Lower leg skin (tissue), 4 donors: ENCODE data around the gene PTCD2. TPM values are rescaled to one million over a fixed set of nuclear protein-coding genes. Genes with fewer than 3 reads are reported as not detected.
"Not testable (repeated sequence)": the region's sequence is repeated elsewhere in the genome, so short reads cannot be mapped to it uniquely, and the experiment has no call there.

Experiments
- DNase-seq, 2 donors: peaks; one replicate each; pipeline ENCODE4 v3.0.0-alpha.2; 2019; ENCODE audit warnings: low spot score in 2 of 2
- H3K4me3 ChIP-seq: fragments of 200-600 bp; sonication (generic); 2 replicates; pipeline ENCODE4 v1.5.1; 2017; ENCODE audit warnings: mild to moderate bottlenecking, low read depth; ENCODE audit not compliant: poor library complexity, severe bottlenecking
- CTCF ChIP-seq, 3 donors: fragments of 450-650 bp; IDR thresholded peaks; one replicate each; pipeline ENCODE4 v1.5.1; 2016; ENCODE audit warnings: antibody characterized with exemption in 3 of 3, mild to moderate bottlenecking in 3 of 3, moderate library complexity in 2 of 3
- POLR2A ChIP-seq, 2 donors: fragments of 450-650 bp; IDR thresholded peaks; one replicate each; pipeline ENCODE4 v1.6.1; 2016 to 2017; ENCODE audit warnings: antibody characterized with exemption in 2 of 2, mild to moderate bottlenecking in 1 of 2, moderate library complexity in 1 of 2
- WGBS, 2 donors: methylation state at CpG; one replicate each; pipeline ENCODE4 v1.1.5; 2018; 5-methylcytosine and 5-hydroxymethylcytosine counted together
- intact Hi-C: fragments of 100-400 bp; cut with DNase I; formaldehyde crosslinking; loops from one replicate; pipeline ENCODE4 v1.15.0; 2023; ENCODE audit warnings: low total_unique reads
- total RNA-seq, 4 donors: library from RNA; depleted of rRNA; stranded (reverse); fragments of >200 nt; gene quantifications; one replicate each; pipeline ENCODE4 v1.1.0, GENCODE V29; 2016

The PTCD2 gene
- total RNA-seq, 4 donors from 2014 or later, result 7.2 to 12.5 (median 7.9) TPM

GRCh38 chr5:72394688-72395087, 74.5 kb downstream of the PTCD2 start:
- TF ChIP-seq CTCF (IDR thresholded peaks at IDR 0.05), result no peak
- TF ChIP-seq POLR2A (IDR thresholded peaks at IDR 0.05), result no peak
- intact Hi-C loops, result no loop called here
- DNase-seq, result no peak
- WGBS, 2 donors, result 64 to 72% methylated on average over 2 of the region's 2 CpGs
- no peak overlapping the region for H3K4me3 ChIP-seq

- 64 to 70% methylated on average over 6 of the region's 6 CpGs for WGBS, 2 donors
- DNase-seq, result no peak
- TF ChIP-seq POLR2A (IDR thresholded peaks at IDR 0.05), result no peak
- H3K4me3 ChIP-seq, result no peak overlapping the region
- intact Hi-C loops, result no loop called here
Observed at GRCh38 chr5:72397836-72398235, 77.7 kb downstream of the PTCD2 start.

GRCh38 chr5:72400950-72401349, 80.8 kb downstream of the PTCD2 start:
- no peak for TF ChIP-seq POLR2A (IDR thresholded peaks at IDR 0.05)
- TF ChIP-seq CTCF (IDR thresholded peaks at IDR 0.05), result no peak
- DNase-seq, result no peak

GRCh38 chr5:72402381-72402890, 82.3 kb downstream of the PTCD2 start:
- no peak for DNase-seq
- TF ChIP-seq POLR2A (IDR thresholded peaks at IDR 0.05) (no peak), CTCF (IDR thresholded peaks at IDR 0.05) (no peak)
- WGBS, 2 donors, result 12 to 17% methylated on average over 2 of the region's 2 CpGs
- no peak overlapping the region for H3K4me3 ChIP-seq
- intact Hi-C loops, result no loop called here

More at GRCh38 chr5:72400950-72401349, 80.8 kb downstream of the PTCD2 start:
- H3K4me3 ChIP-seq, result no peak overlapping the region
- 0 to 50% methylated on average over 1 of the region's 1 CpG for WGBS, 2 donors
- intact Hi-C loops, result no loop called here

- DNase-seq, result no peak
- intact Hi-C loops, result no loop called here
- 55 to 61% methylated on average over 4 of the region's 4 CpGs for WGBS, 2 donors
- no peak for TF ChIP-seq CTCF (IDR thresholded peaks at IDR 0.05)
- no peak overlapping the region for H3K4me3 ChIP-seq
Observed at GRCh38 chr5:72402959-72403628, 82.9 kb downstream of the PTCD2 start.

GRCh38 chr5:72404771-72405170, 84.6 kb downstream of the PTCD2 start:
- intact Hi-C loops, result not testable (repeated sequence)
- 97% methylated on average over 3 of the region's 3 CpGs for WGBS, 2 donors

GRCh38 chr5:72407078-72407477, 86.9 kb downstream of the PTCD2 start:
- 49 to 57% methylated on average over 3 of the region's 3 CpGs for WGBS, 2 donors
- TF ChIP-seq CTCF (IDR thresholded peaks at IDR 0.05), result no peak
- TF ChIP-seq POLR2A (IDR thresholded peaks at IDR 0.05), result no peak
- DNase-seq, result no peak
- no peak overlapping the region for H3K4me3 ChIP-seq
- intact Hi-C loops, result no loop called here

More at GRCh38 chr5:72404771-72405170, 84.6 kb downstream of the PTCD2 start:
- DNase-seq, H3K4me3 ChIP-seq: not testable (repeated sequence)
